T-helper 1 cell treated with Interleukin-12 subunit alpha and Interleukin-12 subunit beta and Interleukin-4 antibody, amounts not matched to agents 30 μg/mL and 1 μg/mL, for 36 hours (primary cell): ENCODE data around the gene ADCY4.

ENCODE experiments used
- H3K27ac Mint-ChIP-seq: one replicate; pipeline ENCODE4 v1.8.0; 2021; ENCODE audit warnings: mild to moderate bottlenecking, mixed read lengths
- H3K27me3 Mint-ChIP-seq: one replicate; pipeline ENCODE4 v1.8.0; 2021; ENCODE audit warnings: low read depth, mixed read lengths
- H3K36me3 Mint-ChIP-seq: one replicate; pipeline ENCODE4 v1.8.0; 2021; ENCODE audit warnings: low read depth, mixed read lengths
- H3K4me1 Mint-ChIP-seq: one replicate; pipeline ENCODE4 v1.8.0; 2021; ENCODE audit warnings: low read depth, mixed read lengths
- H3K4me3 Mint-ChIP-seq: one replicate; pipeline ENCODE4 v1.8.0; 2021; ENCODE audit warnings: mild to moderate bottlenecking, moderate library complexity, mixed read lengths
- H3K9me3 Mint-ChIP-seq: one replicate; pipeline ENCODE4 v1.8.0; 2021; ENCODE audit warnings: mixed read lengths

Gene ADCY4

DNA sequence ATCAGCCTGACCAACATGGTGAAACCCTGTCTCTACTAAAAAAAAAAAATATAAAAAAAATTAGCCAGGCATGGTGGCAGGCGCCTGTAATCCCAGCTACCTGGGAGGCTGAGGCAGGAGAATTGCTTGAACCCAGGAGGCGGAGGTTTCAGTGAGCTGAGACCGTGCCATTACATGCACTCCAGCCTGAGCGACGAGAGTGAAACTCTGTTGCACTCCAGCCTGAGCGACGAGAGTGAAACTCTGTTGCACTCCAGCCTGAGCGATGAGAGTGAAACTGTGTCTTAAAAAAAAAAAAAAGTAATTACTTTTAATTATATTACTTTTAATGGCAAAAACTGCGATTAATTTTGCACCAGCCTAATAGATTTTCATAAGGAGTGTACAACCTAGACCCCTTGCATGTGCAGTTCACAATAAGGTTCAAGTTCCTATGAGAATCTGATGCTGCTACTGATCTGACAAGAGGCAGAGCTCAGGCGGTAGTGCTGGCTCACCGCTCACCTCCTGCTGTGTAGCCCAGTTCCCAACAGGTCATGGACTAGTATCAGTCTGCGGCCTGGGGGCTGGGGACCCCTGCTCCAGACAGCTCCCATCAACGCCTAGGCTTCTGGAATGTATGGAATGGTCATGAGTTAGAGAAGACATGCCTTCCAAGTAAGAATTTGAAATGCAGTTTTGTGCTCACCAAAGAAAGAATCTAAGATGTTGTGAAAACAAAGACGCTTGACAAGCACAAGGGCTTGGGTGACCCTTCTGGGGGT lies 13.5 kb downstream of the ADCY4 start:
- Mint-ChIP-seq H3K27me3 (peaks cover 14% of the 10 kb centered on the region), H3K36me3 (peaks cover 2% of the 10 kb centered on the region), H3K4me3 (no peak overlapping the region), H3K27ac (peak overlapping the region; percentile 1), H3K9me3 (no peaks in the 10 kb centered on the region), H3K4me1 (peaks cover 8% of the 10 kb centered on the region)

GRCh38 chr14:24317141-24317928 lies 17.5 kb downstream of the ADCY4 start:
- Mint-ChIP-seq H3K9me3 (no peaks in the 10 kb centered on the region), H3K27me3 (peaks cover 11% of the 10 kb centered on the region), H3K4me1 (peaks cover 41% of the 10 kb centered on the region), H3K27ac (no peak overlapping the region), H3K36me3 (peaks cover 11% of the 10 kb centered on the region), H3K4me3 (peak overlapping the region; percentile 11)

DNA sequence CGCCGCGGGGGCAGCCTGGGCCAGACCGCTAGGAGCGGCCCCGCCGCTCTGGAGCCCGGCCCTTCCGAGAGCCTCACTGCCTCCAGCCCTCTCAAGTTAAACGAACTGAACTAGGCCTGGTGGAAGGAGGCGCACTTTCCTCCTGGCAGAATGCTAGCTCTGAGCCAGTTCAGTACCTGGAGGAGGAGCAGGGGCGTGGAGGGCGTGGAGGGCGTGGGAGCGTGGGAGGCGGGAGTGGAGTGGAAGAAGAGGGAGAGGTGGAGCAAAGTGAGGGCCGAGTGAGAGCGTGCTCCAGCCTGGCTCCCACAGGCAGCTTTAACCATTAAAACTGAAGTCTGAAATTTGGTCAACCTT lies 18.3 kb downstream of the ADCY4 start:
- Mint-ChIP-seq H3K4me3 (no peak overlapping the region), H3K9me3 (no peaks in the 10 kb centered on the region), H3K36me3 (peaks cover 18% of the 10 kb centered on the region), H3K4me1 (peaks cover 48% of the 10 kb centered on the region), H3K27ac (no peak overlapping the region), H3K27me3 (peaks cover 11% of the 10 kb centered on the region)

DNA sequence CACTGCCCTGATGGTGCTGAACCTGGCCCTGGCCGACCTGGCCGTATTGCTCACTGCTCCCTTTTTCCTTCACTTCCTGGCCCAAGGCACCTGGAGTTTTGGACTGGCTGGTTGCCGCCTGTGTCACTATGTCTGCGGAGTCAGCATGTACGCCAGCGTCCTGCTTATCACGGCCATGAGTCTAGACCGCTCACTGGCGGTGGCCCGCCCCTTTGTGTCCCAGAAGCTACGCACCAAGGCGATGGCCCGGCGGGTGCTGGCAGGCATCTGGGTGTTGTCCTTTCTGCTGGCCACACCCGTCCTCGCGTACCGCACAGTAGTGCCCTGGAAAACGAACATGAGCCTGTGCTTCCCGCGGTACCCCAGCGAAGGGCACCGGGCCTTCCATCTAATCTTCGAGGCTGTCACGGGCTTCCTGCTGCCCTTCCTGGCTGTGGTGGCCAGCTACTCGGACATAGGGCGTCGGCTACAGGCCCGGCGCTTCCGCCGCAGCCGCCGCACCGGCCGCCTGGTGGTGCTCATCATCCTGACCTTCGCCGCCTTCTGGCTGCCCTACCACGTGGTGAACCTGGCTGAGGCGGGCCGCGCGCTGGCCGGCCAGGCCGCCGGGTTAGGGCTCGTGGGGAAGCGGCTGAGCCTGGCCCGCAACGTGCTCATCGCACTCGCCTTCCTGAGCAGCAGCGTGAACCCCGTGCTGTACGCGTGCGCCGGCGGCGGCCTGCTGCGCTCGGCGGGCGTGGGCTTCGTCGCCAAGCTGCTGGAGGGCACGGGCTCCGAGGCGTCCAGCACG lies 18.9 kb downstream of the ADCY4 start:
- Mint-ChIP-seq H3K4me3 (peak overlapping the region; percentile 39), H3K27ac (peak overlapping the region; percentile 65), H3K27me3 (peaks cover 11% of the 10 kb centered on the region), H3K9me3 (no peaks in the 10 kb centered on the region), H3K4me1 (peaks cover 48% of the 10 kb centered on the region), H3K36me3 (peaks cover 18% of the 10 kb centered on the region)

DNA sequence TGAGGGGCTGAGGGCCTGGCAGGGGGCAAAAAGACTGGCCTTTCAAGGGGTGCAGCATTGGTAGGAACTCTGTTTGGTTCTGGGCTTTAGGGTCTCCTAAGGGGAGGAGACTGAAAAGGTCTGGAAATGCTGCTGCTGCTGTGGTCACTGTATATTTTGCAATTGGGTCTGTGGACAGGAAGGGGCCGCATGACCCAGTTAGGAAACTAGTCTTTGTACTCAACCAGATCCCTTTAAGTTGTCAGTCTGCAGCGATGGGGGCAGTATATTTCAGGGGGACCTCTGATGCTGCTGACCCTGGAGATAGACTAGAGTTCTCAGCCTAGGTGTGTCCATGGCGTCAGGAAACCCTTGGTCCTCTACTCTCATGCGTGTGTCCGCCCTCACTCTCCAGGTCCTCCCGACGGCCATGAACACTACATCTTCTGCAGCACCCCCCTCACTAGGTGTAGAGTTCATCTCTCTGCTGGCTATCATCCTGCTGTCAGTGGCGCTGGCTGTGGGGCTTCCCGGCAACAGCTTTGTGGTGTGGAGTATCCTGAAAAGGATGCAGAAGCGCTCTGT lies 19.5 kb downstream of the ADCY4 start:
- Mint-ChIP-seq H3K36me3 (peaks cover 18% of the 10 kb centered on the region), H3K27ac (peak overlapping the region; percentile 22), H3K4me1 (peaks cover 49% of the 10 kb centered on the region), H3K4me3 (peak overlapping the region; percentile 39), H3K9me3 (no peaks in the 10 kb centered on the region), H3K27me3 (peaks cover 10% of the 10 kb centered on the region)

GRCh38 chr14:24314377-24315193 lies 20.3 kb downstream of the ADCY4 start:
- Mint-ChIP-seq H3K27me3 (peaks cover 5% of the 10 kb centered on the region), H3K27ac (peak overlapping the region; percentile 92), H3K9me3 (no peaks in the 10 kb centered on the region), H3K36me3 (peaks cover 23% of the 10 kb centered on the region), H3K4me1 (peaks cover 54% of the 10 kb centered on the region), H3K4me3 (peak overlapping the region; percentile 76)

DNA sequence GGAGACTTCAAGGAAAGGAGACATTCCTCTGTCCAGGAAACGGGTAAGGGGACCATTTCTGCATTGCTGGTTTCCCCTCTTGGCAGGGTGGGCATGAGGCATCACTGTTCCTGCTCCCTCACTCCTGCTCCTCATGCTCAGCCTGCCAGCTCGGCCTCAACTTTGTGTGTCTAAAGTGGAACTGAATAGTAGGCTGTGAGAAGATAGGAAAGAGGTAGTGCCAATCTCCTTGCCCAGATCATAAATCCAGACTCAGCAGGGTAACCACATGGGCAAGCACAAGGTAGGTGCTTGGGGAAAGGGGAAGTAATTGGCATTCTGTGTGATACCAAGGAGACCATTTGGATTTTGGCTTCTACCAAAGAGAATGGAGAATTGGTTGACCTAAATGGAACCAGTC lies 21.0 kb downstream of the ADCY4 start:
- Mint-ChIP-seq H3K4me1 (peaks cover 61% of the 10 kb centered on the region), H3K9me3 (no peaks in the 10 kb centered on the region), H3K27ac (peak overlapping the region; percentile 92), H3K27me3 (no peaks in the 10 kb centered on the region), H3K4me3 (peak overlapping the region; percentile 79), H3K36me3 (peaks cover 29% of the 10 kb centered on the region)

DNA sequence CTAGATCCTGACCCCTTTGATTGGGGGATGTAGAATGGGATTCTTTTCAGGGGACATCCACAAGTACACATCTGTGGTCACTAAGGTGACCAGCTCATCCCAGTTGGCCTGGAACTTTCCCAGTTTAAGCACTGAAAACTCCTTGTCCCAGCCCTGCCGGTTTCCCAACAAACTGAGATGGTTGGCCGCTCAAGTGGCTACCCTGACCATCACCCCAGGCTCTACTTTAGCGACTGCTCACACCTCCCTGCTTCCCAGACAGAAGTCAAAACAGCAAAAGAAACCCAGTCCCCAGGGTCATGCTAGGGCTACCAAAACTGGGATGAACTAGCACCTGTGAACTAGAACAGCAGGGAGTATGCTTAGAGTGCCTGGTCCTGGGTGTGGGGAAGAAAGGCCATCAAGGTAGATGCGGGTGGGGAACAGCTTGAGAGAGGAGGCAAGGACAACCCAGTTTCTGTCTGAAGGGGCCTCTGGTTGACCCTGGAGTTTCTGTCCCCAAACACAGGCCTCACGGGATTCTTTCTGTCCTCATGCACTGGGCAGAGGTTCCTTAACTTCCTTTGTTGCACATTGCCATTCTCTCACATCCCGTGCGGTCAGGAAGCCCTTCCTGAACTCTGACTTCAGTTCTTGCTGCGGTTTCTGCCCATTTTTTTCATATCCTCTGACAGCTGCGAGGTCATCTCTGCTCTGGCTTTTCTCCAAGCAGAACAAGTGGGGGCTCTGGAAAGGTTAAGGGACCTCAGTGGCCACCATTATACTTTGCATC lies 21.9 kb downstream of the ADCY4 start:
- peaks cover 67% of the 10 kb centered on the region for H3K4me1 Mint-ChIP-seq
- H3K36me3 Mint-ChIP-seq = peaks cover 34% of the 10 kb centered on the region
- peak overlapping the region; percentile 79 for H3K4me3 Mint-ChIP-seq
- peak overlapping the region; percentile 92 for H3K27ac Mint-ChIP-seq
- no peaks in the 10 kb centered on the region for H3K27me3 Mint-ChIP-seq
- H3K9me3 Mint-ChIP-seq = no peaks in the 10 kb centered on the region

GRCh38 chr14:24311837-24312615 lies 22.8 kb downstream of the ADCY4 start:
- Mint-ChIP-seq H3K9me3 (no peaks in the 10 kb centered on the region), H3K4me3 (peak overlapping the region; percentile 79), H3K4me1 (peaks cover 65% of the 10 kb centered on the region), H3K36me3 (peaks cover 33% of the 10 kb centered on the region), H3K27me3 (no peaks in the 10 kb centered on the region), H3K27ac (peak overlapping the region; percentile 76)

DNA sequence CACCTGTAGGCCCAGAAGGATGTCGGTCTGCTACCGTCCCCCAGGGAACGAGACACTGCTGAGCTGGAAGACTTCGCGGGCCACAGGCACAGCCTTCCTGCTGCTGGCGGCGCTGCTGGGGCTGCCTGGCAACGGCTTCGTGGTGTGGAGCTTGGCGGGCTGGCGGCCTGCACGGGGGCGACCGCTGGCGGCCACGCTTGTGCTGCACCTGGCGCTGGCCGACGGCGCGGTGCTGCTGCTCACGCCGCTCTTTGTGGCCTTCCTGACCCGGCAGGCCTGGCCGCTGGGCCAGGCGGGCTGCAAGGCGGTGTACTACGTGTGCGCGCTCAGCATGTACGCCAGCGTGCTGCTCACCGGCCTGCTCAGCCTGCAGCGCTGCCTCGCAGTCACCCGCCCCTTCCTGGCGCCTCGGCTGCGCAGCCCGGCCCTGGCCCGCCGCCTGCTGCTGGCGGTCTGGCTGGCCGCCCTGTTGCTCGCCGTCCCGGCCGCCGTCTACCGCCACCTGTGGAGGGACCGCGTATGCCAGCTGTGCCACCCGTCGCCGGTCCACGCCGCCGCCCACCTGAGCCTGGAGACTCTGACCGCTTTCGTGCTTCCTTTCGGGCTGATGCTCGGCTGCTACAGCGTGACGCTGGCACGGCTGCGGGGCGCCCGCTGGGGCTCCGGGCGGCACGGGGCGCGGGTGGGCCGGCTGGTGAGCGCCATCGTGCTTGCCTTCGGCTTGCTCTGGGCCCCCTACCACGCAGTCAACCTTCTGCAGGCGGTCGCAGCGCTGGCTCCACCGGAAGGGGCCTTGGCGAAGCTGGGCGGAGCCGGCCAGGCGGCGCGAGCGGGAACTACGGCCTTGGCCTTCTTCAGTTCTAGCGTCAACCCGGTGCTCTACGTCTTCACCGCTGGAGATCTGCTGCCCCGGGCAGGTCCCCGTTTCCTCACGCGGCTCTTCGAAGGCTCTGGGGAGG lies 23.9 kb downstream of the ADCY4 start, which contains the start of gene LTB4R:
LTB4R (plus strand) TSS at position 857 of the 959 bp plus-strand sequence. CDS start 4,150 bp downstream, outside the sequence.
- Mint-ChIP-seq H3K4me1 (peaks cover 65% of the 10 kb centered on the region), H3K27ac (peak within 1 kb of the TSS; percentile 89), H3K36me3 (peaks cover 43% of the 10 kb centered on the region), H3K4me3 (peak within 1 kb of the TSS; percentile 82), H3K9me3 (no peaks in the 10 kb centered on the region), H3K27me3 (no peaks in the 10 kb centered on the region)

- H3K9me3 Mint-ChIP-seq = no peaks in the 10 kb centered on the region
- peak overlapping the region; percentile 82 for H3K4me3 Mint-ChIP-seq
- H3K27ac Mint-ChIP-seq = peak overlapping the region; percentile 89
- peaks cover 42% of the 10 kb centered on the region for H3K36me3 Mint-ChIP-seq
- H3K4me1 Mint-ChIP-seq = peaks cover 60% of the 10 kb centered on the region
- H3K27me3 Mint-ChIP-seq = no peaks in the 10 kb centered on the region
These were observed 24.6 kb downstream of the ADCY4 start for GRCh38 chr14:24310265-24310645.
